ENCODE results near the gene ATP1A1.

DNA sequence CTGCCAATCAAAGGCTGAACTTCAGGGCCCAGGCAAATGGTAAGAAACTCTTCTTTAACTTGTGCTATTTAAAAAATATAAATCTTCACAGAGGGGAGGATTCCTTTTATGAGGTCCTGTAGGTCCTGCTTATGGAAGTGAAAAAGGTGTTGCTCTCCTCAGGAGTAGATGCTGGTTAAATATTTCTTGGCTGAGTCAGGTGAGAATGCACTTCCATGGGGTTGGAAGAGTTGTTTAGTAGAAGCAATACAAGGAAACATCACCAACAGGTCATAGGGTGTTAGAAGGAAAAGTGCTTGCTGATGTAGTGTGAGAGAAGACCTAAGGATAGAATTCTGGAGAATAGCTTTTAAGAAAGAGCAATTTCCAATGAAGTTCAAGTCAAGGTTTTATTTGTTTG lies 42.2 kb upstream of the ATP1A1 start:
- TF ChIP-seq, protein P1, sequence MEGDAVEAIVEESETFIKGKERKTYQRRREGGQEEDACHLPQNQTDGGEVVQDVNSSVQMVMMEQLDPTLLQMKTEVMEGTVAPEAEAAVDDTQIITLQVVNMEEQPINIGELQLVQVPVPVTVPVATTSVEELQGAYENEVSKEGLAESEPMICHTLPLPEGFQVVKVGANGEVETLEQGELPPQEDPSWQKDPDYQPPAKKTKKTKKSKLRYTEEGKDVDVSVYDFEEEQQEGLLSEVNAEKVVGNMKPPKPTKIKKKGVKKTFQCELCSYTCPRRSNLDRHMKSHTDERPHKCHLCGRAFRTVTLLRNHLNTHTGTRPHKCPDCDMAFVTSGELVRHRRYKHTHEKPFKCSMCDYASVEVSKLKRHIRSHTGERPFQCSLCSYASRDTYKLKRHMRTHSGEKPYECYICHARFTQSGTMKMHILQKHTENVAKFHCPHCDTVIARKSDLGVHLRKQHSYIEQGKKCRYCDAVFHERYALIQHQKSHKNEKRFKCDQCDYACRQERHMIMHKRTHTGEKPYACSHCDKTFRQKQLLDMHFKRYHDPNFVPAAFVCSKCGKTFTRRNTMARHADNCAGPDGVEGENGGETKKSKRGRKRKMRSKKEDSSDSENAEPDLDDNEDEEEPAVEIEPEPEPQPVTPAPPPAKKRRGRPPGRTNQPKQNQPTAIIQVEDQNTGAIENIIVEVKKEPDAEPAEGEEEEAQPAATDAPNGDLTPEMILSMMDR (IDR thresholded peaks at IDR 0.05): no peak
- TF ChIP-seq POLR2A (IDR thresholded peaks at IDR 0.05): no peak

All from ovary (tissue), 3 donors.